Common myeloid progenitor, CD34-positive (primary cell): Measurements from ENCODE around the gene PAPPA2.

ENCODE experiments used
- CTCF ChIA-PET: fragments of 350-600 bp; sonication (Branson Sonifier 250); formaldehyde crosslinking; loops from one replicate; lab custom pipeline; 2021; ENCODE audit warnings: antibody characterized with exemption; lab: Charles Lee
- POLR2A ChIA-PET: fragments of 350-600 bp; sonication (Branson Sonifier 250); formaldehyde crosslinking; loops from one replicate; lab custom pipeline; 2021; ENCODE audit warnings: antibody characterized with exemption; lab: Charles Lee
- DNase-seq, 3 donors: peaks; one replicate each; pipeline versions ENCODE4 v3.0.0 to v3.0.0-alpha.2; 2013
- H3K27ac ChIP-seq, 2 experiments: 1 replicate in 1 of 2; 2 replicates in 1 of 2; pipeline ENCODE4 v1.7.0; 2013; ENCODE audit warnings: inconsistent platforms in 2 of 2, low read length in 2 of 2, mild to moderate bottlenecking in 2 of 2, low read depth in 1 of 2, moderate library complexity in 1 of 2; ENCODE audit not compliant: severe bottlenecking in 2 of 2, insufficient read depth in 1 of 2, poor library complexity in 1 of 2
- H3K27me3 ChIP-seq, 5 experiments: replicated peaks in 2 of 5; 1 replicate in 3 of 5; 2 replicates in 2 of 5; pipeline versions ENCODE4 v1.6.1 to v1.7.0; 2013; ENCODE audit warnings: low read length in 4 of 5, mild to moderate bottlenecking in 2 of 5, moderate library complexity in 2 of 5, inconsistent platforms in 1 of 5; ENCODE audit not compliant: insufficient read depth in 5 of 5, control insufficient read depth in 4 of 5
- H3K36me3 ChIP-seq, 4 experiments: 1 replicate in 2 of 4; 2 replicates in 2 of 4; pipeline versions ENCODE4 v1.6.1 to v1.7.0; 2013; ENCODE audit warnings: low read length in 3 of 4, control low read depth in 1 of 4, mild to moderate bottlenecking in 1 of 4; ENCODE audit not compliant: control insufficient read depth in 4 of 4, insufficient read depth in 4 of 4
- H3K4me1 ChIP-seq, 4 experiments: 1 replicate in 3 of 4; 2 replicates in 1 of 4; pipeline versions ENCODE4 v1.6.1 to v1.7.1; 2013; ENCODE audit warnings: low read length in 3 of 4, mild to moderate bottlenecking in 3 of 4, control low read depth in 1 of 4, inconsistent platforms in 1 of 4, moderate library complexity in 1 of 4; ENCODE audit not compliant: control insufficient read depth in 4 of 4, insufficient read depth in 4 of 4; ENCODE audit errors: control extremely low read depth in 1 of 4
- H3K4me3 ChIP-seq, 7 experiments: 1 replicate in 4 of 7; 2 replicates in 3 of 7; pipeline versions ENCODE4 v1.5.1 to v1.7.0; 2013; ENCODE audit warnings: mild to moderate bottlenecking in 7 of 7, low read length in 6 of 7, moderate library complexity in 6 of 7, inconsistent platforms in 2 of 7, low read depth in 2 of 7, control low read depth in 1 of 7; ENCODE audit not compliant: insufficient read depth in 4 of 7, control insufficient read depth in 1 of 7; ENCODE audit errors: extremely low read depth in 1 of 7
- H3K9me3 ChIP-seq, 5 experiments: 1 replicate in 4 of 5; 2 replicates in 1 of 5; pipeline versions ENCODE4 v1.6.1 to v1.7.1; 2013; ENCODE audit warnings: low read length in 4 of 5, mild to moderate bottlenecking in 2 of 5, inconsistent platforms in 1 of 5, low read depth in 1 of 5, moderate library complexity in 1 of 5; ENCODE audit not compliant: control insufficient read depth in 4 of 5, insufficient read depth in 2 of 5; ENCODE audit errors: control extremely low read depth in 1 of 5
- WGBS: methylation state at CpG from one replicate; pipeline ENCODE4 v1.1.5; 2013; ENCODE audit not compliant: insufficient coverage; 5-methylcytosine and 5-hydroxymethylcytosine counted together

Gene PAPPA2

DNA sequence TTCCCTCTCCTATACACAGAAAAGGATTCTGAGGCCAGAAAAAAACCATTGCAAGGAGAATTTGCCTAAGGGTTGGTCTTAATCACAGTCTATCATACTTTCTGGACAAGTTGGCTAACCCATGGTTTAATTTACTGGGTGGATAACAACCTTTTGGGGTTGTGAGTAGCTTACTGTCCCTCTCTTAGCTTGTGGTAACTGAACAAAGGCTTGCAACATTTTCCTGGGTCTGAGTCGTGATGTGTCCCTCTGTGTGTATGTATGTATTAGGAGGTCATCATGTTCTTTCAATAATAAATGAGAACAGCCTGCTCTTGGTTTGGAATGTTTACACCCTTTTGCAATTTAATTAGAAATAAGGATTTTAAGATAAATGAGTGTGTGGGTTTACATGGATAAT, 36.7 kb downstream of the PAPPA2 start:
- Histone ChIP-seq H3K27ac (no peak overlapping the region), H3K9me3 (no peaks in the 10 kb centered on the region), H3K27me3 (no peaks in the 10 kb centered on the region), H3K4me3 (no peak overlapping the region), H3K36me3 (no peaks in the 10 kb centered on the region), H3K4me1 (no peaks in the 10 kb centered on the region)
- DNase-seq, result no peak
- ChIA-PET POLR2A (no interaction called here), CTCF (interaction anchor here (1.0 kb wide), 1 partner anchor 30 kb away, joined by 3 read pairs; no protein-coding TSS in a partner anchor)
- WGBS, result no CpG with 5 or more reads among the region's 1 CpG

DNA sequence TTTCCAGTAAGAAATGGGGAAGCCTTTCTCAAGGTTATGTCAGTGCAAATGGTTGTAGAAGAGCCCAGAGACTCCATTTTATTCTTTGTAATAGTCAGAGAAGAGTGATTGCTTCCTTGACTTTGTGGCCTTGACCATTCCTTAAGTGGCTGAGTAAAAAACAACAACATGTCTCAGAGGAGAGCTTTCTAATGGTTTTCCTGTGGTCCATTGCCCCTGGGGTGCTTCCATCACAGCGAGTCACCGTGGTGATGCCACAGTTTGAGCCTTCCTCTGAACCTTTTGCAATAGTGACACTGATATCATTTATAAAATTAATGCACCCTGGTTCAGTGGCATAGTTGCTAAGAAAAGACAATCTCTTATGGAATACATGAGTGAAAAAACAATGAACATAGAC, 38.6 kb downstream of the PAPPA2 start:
- POLR2A ChIA-PET, result no interaction called here
- Histone ChIP-seq H3K27ac (no peak overlapping the region), H3K4me1 (no peaks in the 10 kb centered on the region), H3K4me3 (no peak overlapping the region), H3K27me3 (no peaks in the 10 kb centered on the region), H3K9me3 (no peaks in the 10 kb centered on the region), H3K36me3 (no peaks in the 10 kb centered on the region)
- no peak for DNase-seq
- WGBS, result 46% methylated on average over 2 of the region's 2 CpGs
- CTCF ChIA-PET, result no interaction called here

DNA sequence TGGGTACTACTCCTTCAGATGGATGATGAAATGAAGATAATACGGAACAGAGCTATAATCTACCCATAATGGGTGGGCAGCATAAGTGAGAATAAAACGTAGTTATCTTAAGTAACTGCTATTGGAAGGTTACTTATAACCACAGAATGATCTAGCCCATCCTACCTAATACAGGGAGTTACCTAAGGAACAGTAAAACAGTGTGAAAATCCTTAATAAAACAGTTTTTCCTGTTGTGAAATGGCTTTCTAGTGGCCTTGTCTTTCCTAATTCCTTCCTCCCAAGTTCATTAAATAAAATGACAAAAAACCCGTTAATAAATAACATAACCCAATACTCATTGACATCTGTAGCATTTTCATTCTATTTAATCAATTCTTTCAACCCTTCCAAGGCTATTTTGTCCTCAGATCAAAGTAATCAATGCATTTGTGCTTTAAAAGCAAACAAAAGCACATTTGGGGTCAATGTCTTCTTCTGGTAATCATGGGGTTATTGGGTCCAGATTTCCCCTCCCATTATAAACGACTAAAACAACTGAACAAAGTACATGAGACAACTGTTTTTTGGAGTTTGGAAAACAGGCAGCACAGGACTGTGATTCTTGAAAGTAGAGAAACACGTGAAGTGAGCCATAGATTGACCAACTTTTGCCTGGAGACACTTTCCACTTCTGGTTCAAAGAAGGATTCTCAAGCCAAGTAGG, 42.0 kb downstream of the PAPPA2 start:
- no peaks in the 10 kb centered on the region for H3K4me1 ChIP-seq
- WGBS, result 88% methylated on average over 2 of the region's 5 CpGs
- H3K9me3 ChIP-seq, result no peaks in the 10 kb centered on the region
- H3K36me3 ChIP-seq, result no peaks in the 10 kb centered on the region
- DNase-seq, result no peak
- ChIA-PET CTCF (no interaction called here), POLR2A (no interaction called here)
- no peak overlapping the region for H3K4me3 ChIP-seq
- H3K27ac ChIP-seq, result no peak overlapping the region
- H3K27me3 ChIP-seq, result no peaks in the 10 kb centered on the region

DNA sequence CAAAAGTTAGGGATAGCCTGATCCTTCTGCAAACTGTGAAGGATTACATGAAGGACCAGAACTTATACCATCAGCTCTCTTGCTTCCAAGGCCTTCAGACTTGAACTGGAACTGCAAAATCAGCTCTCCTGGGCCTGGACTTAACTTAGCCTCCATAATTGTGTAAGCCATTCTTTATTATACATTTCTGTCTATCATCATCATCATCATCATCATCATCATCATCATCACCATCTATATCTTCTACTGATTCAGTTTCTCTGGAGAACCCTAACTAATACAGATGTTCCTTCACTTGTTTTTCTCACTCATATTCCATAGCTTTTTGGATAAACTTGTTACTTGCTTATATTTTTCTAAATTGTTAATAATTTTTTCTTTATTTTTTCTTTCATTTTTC, 50.0 kb downstream of the PAPPA2 start:
- ChIA-PET POLR2A (no interaction called here), CTCF (no interaction called here)
- no peak for DNase-seq
- H3K27ac ChIP-seq, result no peak overlapping the region
- no peaks in the 10 kb centered on the region for H3K4me1 ChIP-seq
- H3K36me3 ChIP-seq, result no peaks in the 10 kb centered on the region
- no peak overlapping the region for H3K4me3 ChIP-seq
- H3K9me3 ChIP-seq, result no peaks in the 10 kb centered on the region
- no peaks in the 10 kb centered on the region for H3K27me3 ChIP-seq

DNA sequence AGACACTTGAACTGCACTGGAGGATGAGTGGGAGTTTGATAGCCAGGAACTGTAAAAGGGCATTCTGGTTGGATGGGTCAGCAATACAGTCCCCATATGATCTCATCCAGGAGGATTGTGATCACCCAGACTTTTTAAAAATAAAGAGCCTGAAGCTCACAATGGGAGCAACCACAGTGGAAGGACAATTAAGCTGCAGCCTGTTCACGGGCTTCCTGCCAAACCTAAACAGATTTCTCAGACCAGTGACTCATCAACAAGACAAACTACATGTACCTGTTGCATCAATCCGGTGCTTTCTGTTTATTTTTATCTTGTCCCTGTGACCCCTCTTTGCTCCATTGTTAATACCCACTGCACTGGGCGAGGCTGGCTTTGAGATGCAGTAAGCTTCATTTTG, 52.3 kb downstream of the PAPPA2 start:
- H3K27ac ChIP-seq, result no peak overlapping the region
- POLR2A ChIA-PET, result no interaction called here
- CTCF ChIA-PET, result no interaction called here
- H3K4me3 ChIP-seq, result no peak overlapping the region
- DNase-seq, result no peak
- H3K4me1 ChIP-seq, result no peaks in the 10 kb centered on the region
- H3K36me3 ChIP-seq, result no peaks in the 10 kb centered on the region
- no peaks in the 10 kb centered on the region for H3K9me3 ChIP-seq
- WGBS, result 91% methylated on average over 3 of the region's 3 CpGs
- H3K27me3 ChIP-seq, result no peaks in the 10 kb centered on the region

DNA sequence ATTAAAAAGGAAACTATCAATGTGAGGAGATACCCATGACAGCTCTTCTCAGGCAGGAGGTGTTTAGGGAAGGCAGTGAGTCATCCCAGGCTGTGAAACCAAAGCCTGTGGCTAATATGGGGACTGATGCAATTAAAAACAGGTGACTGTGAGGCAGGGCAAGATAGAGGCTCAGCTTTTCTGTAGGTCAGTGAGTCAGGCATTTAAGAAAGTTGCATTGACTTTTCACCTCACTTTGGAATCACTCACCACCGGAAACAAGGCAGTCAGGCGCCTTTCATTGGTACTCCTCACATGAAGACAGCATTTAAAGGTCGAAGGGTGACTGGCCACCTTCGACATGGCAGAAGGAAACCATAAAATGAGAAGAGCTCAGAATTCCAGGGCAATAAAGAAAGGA, 54.5 kb downstream of the PAPPA2 start:
- 87% methylated on average over 4 of the region's 4 CpGs for WGBS
- CTCF ChIA-PET, result no interaction called here
- Histone ChIP-seq H3K27me3 (no peaks in the 10 kb centered on the region), H3K36me3 (no peaks in the 10 kb centered on the region), H3K4me3 (no peak overlapping the region), H3K4me1 (no peaks in the 10 kb centered on the region), H3K27ac (no peak overlapping the region), H3K9me3 (no peaks in the 10 kb centered on the region)
- DNase-seq, result no peak
- POLR2A ChIA-PET, result no interaction called here

DNA sequence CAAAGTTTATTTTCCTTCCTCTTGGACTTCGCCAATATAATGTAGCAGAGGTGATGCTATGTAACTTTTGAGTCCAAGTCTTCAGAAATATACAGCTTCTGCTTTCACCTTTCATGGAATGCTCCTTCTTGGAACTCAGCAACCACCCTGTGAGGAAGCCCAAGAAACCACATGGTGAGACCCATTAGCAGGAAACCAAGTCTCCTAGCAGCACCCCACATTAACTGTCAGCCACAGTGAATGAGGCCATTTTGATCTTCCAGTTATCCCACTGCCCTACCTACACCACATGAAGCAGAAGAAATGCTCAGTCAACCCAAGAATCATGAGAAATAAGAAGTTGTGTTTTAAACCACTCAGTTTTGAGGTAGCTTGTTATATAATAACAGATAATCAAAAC, 58.2 kb downstream of the PAPPA2 start:
- 100% methylated on average over 1 of the region's 1 CpG for WGBS

More for the DNA sequence above, 58.2 kb downstream of the PAPPA2 start:
- no peak for DNase-seq
- no peaks in the 10 kb centered on the region for H3K27me3 ChIP-seq
- no peak overlapping the region for H3K4me3 ChIP-seq
- ChIA-PET CTCF (no interaction called here), POLR2A (no interaction called here)
- no peaks in the 10 kb centered on the region for H3K36me3 ChIP-seq
- H3K27ac ChIP-seq, result no peak overlapping the region
- no peaks in the 10 kb centered on the region for H3K4me1 ChIP-seq
- no peaks in the 10 kb centered on the region for H3K9me3 ChIP-seq
